GM21526 (cell line): ENCODE results near the gene MCTS1.
"Not testable (repeated sequence)": the region's sequence is repeated elsewhere in the genome, so short reads cannot be mapped to it uniquely, and the experiment has no call there.

ENCODE experiments used
- ATAC-seq: cut with Tn5 transposase; IDR thresholded peaks from one replicate; pipeline ENCODE4 v1.9.1; 2021; ENCODE audit warnings: moderate library complexity; ENCODE audit not compliant: unreplicated experiment, low FRiP score

The MCTS1 gene

GRCh38 chrX:120603707-120604360 lies at the start of gene MCTS1:
Gene MCTS1 (plus strand): TSS chrX:120604101. CDS start chrX:120604237, 136 bp downstream.
- peak; percentile 85 for ATAC-seq

DNA sequence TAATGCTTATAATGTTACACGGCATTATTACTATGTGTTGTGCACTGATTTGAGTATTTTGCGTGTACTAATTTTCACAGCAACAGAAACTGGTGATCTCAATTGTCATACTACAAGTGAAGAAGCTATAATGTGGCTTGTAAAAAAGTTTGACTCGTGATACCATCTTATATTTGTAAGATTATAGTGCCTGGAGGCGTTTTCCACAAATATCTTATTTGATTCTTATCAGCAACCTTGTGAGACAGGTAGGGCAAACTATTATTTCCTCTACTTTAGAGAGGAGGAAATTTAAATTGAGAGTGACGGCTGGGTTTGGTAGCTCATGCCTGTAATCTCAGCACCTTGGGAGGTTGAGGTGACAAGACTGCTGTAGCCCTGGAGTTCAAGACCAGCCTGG lies 47.6 kb upstream of the MCTS1 start:
- no peak for ATAC-seq

DNA sequence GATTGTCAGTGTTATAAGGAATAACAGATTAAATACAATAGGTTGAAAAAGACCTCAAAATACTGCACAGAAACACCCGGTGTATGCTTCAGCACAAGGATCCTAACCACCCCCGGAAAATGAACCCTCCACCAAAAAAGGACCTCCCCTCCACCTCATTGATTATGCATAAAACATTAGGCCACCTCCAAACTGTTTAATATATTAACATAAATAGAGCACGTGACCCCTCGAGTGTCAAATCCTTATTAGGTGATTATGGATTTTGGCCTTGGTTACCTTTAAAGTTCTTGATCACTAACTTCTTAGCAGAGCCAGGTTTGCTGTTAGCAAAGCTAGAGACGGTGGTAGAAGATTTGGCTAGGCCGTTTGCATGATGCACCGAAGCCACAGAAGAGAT lies 44.1 kb upstream of the MCTS1 start:
- no peak for ATAC-seq

DNA sequence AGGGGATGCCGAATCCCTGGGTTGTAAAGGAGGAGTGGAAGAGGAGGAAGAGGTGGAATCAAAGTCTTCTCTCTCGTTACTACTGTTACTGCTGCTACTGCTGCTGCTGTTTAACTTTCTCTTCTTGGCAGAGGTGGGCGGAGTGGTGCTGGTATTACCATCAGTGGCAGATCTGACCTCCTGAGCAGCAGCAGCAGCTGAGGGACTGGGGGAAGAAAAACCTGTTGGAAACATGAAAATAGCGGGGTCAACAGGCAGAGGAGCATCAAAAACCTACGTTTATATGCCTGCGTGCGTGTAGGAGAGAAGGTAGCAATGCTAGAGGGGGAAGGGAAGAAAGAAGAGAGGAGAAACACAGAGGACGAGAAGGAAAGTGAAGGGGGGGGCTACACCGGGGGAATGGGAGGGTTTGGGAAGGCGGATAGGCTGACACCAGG lies 43.5 kb upstream of the MCTS1 start:
- ATAC-seq = peak; percentile 38

DNA sequence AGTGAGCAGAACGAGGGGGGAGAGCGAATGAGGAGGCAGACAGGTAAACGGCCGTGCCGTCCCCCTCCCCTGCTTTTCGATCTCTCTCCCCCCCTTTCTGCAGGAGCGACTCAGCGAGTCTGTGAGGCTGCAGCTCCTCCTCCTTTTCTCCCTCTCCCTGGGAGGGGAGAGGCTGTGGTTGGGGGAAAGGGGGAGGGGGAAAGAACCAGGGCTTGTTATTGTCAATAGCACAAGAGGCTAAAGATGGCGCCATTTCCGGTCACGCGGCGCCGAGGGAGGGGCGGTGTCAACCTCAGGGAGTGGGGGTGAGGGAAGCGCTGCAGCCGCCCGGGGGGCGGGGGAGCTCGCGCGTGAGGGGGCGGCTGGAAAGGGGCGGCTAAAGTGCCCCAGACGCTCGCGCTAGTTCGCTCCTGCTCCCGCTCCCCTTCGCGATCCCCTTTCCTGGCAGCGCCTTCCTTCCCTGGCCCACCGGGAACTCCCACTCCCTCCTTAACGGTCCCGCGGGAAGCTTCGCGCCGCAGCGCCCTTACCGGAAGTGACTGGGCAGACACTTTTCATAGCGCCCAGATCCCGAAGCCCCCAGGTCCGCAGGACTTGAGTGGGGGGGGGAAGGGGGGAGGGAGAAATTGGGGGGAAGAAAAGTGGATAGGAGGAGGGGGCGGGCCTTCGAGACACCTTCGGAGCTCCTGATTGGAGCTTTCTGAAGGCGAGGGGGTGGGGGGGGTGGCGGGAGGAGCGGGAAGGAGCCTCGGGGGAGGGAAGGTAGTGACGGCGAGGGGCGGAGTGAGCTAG lies 42.9 kb upstream of the MCTS1 start, which contains the start of gene CUL4B:
Gene CUL4B, minus strand, starts transcription at position 121 of the 792 bp plus-strand sequence. CDS start 324 bp downstream, outside the sequence.
- peak; percentile 68 for ATAC-seq

GRCh38 chrX:120561634-120562568 lies 42.0 kb upstream of the MCTS1 start:
- ATAC-seq = no peak

DNA sequence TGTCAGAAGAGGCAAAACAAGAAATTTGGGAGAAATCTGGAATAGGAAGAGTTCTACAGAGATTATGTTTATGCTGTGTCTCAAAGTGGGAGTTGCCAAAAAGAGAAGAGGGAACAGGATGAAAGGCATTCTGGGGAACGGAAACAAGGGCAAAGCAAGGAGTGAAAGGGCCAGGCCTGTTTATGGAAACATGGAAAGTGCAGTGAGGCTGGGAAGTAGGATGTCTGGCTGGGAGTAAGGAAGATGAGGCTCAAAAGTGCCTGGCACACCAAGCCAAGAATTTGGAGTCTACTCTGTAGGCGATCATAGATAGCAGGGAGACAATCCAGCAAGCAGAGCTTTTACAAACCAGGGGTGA lies 41.4 kb upstream of the MCTS1 start:
- ATAC-seq = no peak

DNA sequence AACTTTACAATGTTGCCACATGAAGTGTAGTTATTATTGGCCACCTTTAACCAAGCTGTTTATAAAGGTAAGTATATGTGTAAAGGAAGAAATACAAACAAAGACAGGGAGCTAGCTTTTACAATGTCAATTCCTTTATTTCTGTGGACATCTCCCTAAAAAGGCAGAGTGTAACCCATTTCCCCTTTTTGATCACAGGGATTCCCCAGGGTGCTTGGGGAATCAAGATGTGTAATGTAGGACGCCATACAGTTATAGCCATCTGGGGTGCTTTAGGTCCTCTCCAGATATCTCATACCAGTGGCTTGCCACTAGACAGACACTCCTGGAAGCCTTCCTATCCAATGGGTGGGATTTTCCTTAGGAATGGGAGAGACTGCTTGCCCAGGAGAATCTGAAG lies 39.0 kb upstream of the MCTS1 start:
- no peak for ATAC-seq

- ATAC-seq = no peak
Measured at GRCh38 chrX:120566817-120567216, 37.1 kb upstream of the MCTS1 start.

- ATAC-seq = no peak
Measured at GRCh38 chrX:120568035-120568434, 35.9 kb upstream of the MCTS1 start.

DNA sequence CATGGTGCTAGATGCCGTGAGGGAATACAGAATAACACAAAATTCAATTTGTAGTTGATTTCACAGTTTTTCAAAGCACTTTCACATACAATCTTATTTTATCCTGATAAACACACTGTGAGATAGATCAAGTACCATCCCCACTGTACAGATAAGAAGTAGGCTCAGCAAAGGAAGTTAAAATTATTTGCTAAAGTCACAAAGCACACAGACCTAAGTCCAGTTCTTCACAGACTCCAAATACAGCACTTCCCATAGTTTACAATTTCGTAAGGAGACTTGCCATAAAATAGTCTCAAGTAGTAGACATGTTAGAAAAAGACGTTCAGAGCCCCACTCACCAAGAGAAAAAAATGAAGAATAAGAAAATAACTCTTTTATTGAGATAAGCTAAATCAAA lies 35.3 kb upstream of the MCTS1 start:
- ATAC-seq = no peak

DNA sequence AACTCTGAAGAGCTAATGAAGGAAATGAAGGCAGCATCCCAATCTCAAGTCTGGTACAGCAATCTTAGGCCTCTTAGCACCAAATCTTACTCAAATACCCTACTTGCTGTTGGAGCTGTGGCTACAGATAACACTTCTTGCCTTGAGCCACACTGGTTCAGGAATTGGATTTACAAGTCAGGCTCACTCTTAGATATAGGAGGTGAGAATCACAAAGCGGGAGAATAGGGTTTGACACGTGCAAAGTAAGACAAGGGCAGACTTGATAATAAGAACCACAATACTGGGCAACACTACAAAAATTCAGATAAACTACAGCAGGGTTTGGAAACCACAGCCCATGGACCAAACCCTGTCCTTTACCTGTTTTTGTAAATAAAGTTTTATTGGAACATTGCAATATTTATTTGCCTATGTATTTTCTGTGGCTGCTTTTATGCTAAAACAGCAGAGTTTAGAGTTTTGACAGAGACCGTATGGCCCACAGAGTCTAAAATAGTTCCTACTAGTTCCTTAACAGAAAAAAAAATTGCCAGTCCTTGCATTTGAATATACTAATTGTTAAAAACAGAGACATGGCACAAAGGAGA lies 33.8 kb upstream of the MCTS1 start:
- ATAC-seq = no peak

GRCh38 chrX:120573806-120574205 lies 30.1 kb upstream of the MCTS1 start:
- ATAC-seq = not testable (repeated sequence)

- no peak for ATAC-seq
Measured at GRCh38 chrX:120575379-120576114, 28.4 kb upstream of the MCTS1 start.

DNA sequence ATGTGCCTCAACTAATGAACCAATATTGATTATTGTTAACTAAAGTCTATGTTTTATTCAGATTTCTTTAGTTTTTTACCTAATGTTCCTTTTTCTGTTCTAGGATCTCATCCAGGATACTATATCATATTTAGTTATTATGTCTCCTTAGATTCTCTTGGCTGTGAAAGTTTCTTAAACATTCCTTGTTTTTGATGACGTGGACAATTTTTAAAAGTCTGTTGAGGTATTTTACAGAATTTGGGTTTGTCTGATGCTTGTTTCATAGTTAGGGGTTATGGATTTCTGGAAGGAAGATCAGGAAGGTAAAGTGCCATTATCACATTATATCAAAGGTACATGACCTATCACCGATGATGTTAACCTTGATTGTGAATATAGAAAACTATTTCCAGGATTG lies 18.2 kb upstream of the MCTS1 start:
- ATAC-seq = no peak

- peak; percentile 62 for ATAC-seq
Measured at GRCh38 chrX:120604361-120604782, 471 bp downstream of the MCTS1 start.

GRCh38 chrX:120612086-120612485 lies 8.2 kb downstream of the MCTS1 start:
- no peak for ATAC-seq

DNA sequence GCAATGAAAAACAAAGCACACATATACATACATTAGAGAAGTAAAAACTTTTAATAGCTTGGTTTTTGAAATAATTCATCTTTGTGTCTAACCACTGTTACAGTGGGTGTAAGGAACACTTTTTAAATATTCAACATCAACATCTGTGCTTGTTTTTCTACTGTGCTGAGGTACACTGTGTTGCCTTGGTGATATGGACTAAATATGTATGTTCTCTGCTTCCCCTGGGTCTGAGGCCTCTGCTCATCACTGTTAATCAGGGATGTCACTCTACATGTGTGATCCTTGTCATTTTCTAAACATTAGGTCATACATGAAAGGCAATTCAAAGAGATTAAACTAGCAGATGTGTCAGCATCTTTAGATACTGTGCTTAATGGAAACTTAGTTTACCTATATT lies 10.9 kb downstream of the MCTS1 start:
- ATAC-seq = no peak

DNA sequence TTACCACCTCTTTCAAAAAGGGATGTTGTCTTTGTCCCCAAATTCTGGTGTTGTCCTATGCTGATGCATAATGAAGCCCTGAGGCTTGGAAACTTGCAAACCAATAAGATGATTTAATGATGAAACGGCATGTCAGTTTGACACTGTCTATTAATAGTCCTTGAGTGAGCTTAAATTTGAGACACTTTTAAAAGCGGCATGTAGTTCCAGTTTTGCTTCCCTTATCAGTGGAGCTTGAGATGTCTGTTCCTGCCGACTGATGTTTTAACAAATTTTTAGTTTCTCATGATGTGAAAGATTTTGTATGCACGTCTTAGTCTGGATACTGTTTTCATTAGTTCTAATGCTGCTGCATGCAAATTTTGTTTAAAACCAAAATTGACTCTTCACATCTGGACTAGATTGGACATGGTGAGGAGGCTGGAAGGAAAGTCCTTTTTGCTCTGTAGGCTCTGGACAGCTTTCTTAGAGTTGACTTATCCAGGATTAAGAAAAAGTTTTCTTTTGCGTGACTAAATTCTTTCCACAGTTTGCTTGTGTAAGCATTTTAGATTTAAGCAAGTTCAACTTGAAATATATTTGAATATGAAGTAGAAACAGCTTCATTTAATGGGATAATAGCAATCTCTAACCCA lies 14.2 kb downstream of the MCTS1 start:
- peak; percentile 49 for ATAC-seq
